Activated CD8-positive, alpha-beta memory T cell treated with anti-CD3 and anti-CD28 coated beads, Interleukin-2, amount 50 U/mL, for 24 hours (primary cell): ENCODE measurements around the gene TCEAL1.

ENCODE experiments used
- DNase-seq: peaks from one replicate; pipeline ENCODE4 v3.0.0-alpha.2; 2020; ENCODE audit errors: extremely low read depth

The TCEAL1 gene

GRCh38 chrX:103678199-103678993 lies 49.6 kb downstream of the TCEAL1 start:
- DNase-seq: no peak
